Activated T-cell treated with anti-CD3 and anti-CD28 coated beads for 1 hour (primary cell): Measurements from ENCODE around the gene TMPRSS3.

Experiments
- DNase-seq: peaks from one replicate; pipeline ENCODE4 v3.0.0-alpha.2; 2020; ENCODE audit warnings: low read depth

The TMPRSS3 gene

GRCh38 chr21:42395905-42396651 lies at the start of gene TMPRSS3:
Gene TMPRSS3, minus strand, starts transcription at chr21:42396052. Its CDS starts 635 bp downstream, at chr21:42395417.
- DNase-seq, result no peak

- DNase-seq, result no peak
Measured at GRCh38 chr21:42445311-42445710, 49.5 kb upstream of the TMPRSS3 start.

GRCh38 chr21:42444745-42445059 lies 48.9 kb upstream of the TMPRSS3 start:
- DNase-seq, result no peak

- DNase-seq, result no peak
Measured at GRCh38 chr21:42443876-42444744, 48.3 kb upstream of the TMPRSS3 start.

- DNase-seq, result no peak
Measured at GRCh38 chr21:42443181-42443785, 47.4 kb upstream of the TMPRSS3 start.

- DNase-seq, result no peak
Measured at GRCh38 chr21:42441963-42442362, 46.1 kb upstream of the TMPRSS3 start.

- no peak for DNase-seq
Measured at GRCh38 chr21:42440187-42440792, 44.4 kb upstream of the TMPRSS3 start.

- DNase-seq, result no peak
Measured at GRCh38 chr21:42439284-42440186, 43.7 kb upstream of the TMPRSS3 start.

GRCh38 chr21:42438316-42439205 lies 42.7 kb upstream of the TMPRSS3 start:
- no peak for DNase-seq

- no peak for DNase-seq
Measured at GRCh38 chr21:42437786-42438185, 41.9 kb upstream of the TMPRSS3 start.

- no peak for DNase-seq
Measured at GRCh38 chr21:42436914-42437313, 41.1 kb upstream of the TMPRSS3 start.

GRCh38 chr21:42435833-42436232 lies 40.0 kb upstream of the TMPRSS3 start:
- DNase-seq, result no peak

GRCh38 chr21:42435401-42435800 lies 39.5 kb upstream of the TMPRSS3 start:
- DNase-seq, result no peak

- no peak for DNase-seq
Measured at GRCh38 chr21:42434884-42435283, 39.0 kb upstream of the TMPRSS3 start.

GRCh38 chr21:42433946-42434551 lies 38.2 kb upstream of the TMPRSS3 start:
- no peak for DNase-seq

- DNase-seq, result no peak
Measured at GRCh38 chr21:42432695-42433094, 36.8 kb upstream of the TMPRSS3 start.

- DNase-seq, result no peak
Measured at GRCh38 chr21:42431196-42431595, 35.3 kb upstream of the TMPRSS3 start.

- no peak for DNase-seq
Measured at GRCh38 chr21:42430521-42430920, 34.7 kb upstream of the TMPRSS3 start.

GRCh38 chr21:42429856-42430255 lies 34.0 kb upstream of the TMPRSS3 start:
- no peak for DNase-seq

- DNase-seq, result no peak
Measured at GRCh38 chr21:42429021-42429420, 33.2 kb upstream of the TMPRSS3 start.
